ENCODE measurements around the gene POLA1. TPM values are rescaled to one million over a fixed set of nuclear protein-coding genes. Genes with fewer than 3 reads are reported as not detected.

The POLA1 gene
- total and polyA plus RNA-seq, 2 of the 4 experiments (the other 2 are of a cell fraction) = 4.0 to 15.1 TPM

GRCh38 chrX:24828147-24828546 is 134.4 kb downstream of the POLA1 start:
- DNase-seq (no peak), ATAC-seq (ENCODE audit: low read depth) (no peak)
- Histone ChIP-seq H3K14ac (replicated peaks; ENCODE audit: low read depth, low read length) (no peak overlapping the region), H2BK120ac (ENCODE audit: low read depth, low read length) (no peak overlapping the region), H3K4ac (ENCODE audit: low read depth, low read length) (no peak overlapping the region), H3K18ac (ENCODE audit: low read depth, low read length) (no peak overlapping the region), H3K9me1 (ENCODE audit: insufficient read depth, low read length) (no peaks in the 10 kb centered on the region), H2BK15ac (ENCODE audit: low read depth, low read length) (no peak overlapping the region), H2AFZ (replicated peaks; ENCODE audit: low read length, poor library complexity) (no peak overlapping the region), H3K4me3 (ENCODE audit: insufficient read depth, low read depth, low read length) (no peak overlapping the region), H4K20me1 (ENCODE audit: insufficient read depth, low read length) (no peaks in the 10 kb centered on the region), H3K4me1 (ENCODE audit: control insufficient read depth, insufficient read depth, low read length) (no peaks in the 10 kb centered on the region), H2BK20ac (ENCODE audit: low read depth, low read length) (no peak overlapping the region), H3K27me3 (ENCODE audit: control insufficient read depth, insufficient read depth, low read length) (no peaks in the 10 kb centered on the region), H2AK5ac (ENCODE audit: low read depth, low read length) (no peak overlapping the region), H3K9me3 (ENCODE audit: control insufficient read depth, insufficient read depth, low read length) (no peaks in the 10 kb centered on the region), H2BK5ac (ENCODE audit: low read depth, low read length, poor library complexity, severe bottlenecking) (no peak overlapping the region), H4K91ac (ENCODE audit: insufficient read depth, low read depth, low read length) (no peak overlapping the region), H3K23ac (ENCODE audit: low read depth, low read length) (no peak overlapping the region), H4K5ac (ENCODE audit: low read depth, low read length) (no peak overlapping the region), H3K79me1 (ENCODE audit: low read depth in 1 of 2, low read length in 2 of 2) (no peaks in the 10 kb centered on the region), H4K8ac (ENCODE audit: low read depth in 2 of 2, low read length in 2 of 2) (no peak overlapping the region), H3K36me3 (ENCODE audit: control insufficient read depth, insufficient read depth, low read length) (no peaks in the 10 kb centered on the region; the same call in 1 of the 2 replicates), H2AK9ac (replicated peaks; ENCODE audit: low read depth, low read length, poor library complexity) (no peak overlapping the region), H3K9ac (ENCODE audit: low read depth, low read length) (no peak overlapping the region), H3K56ac (ENCODE audit: extremely low read depth, insufficient read depth, low read length) (no peak overlapping the region), H3K4me2 (ENCODE audit: low read depth, low read length) (no peak overlapping the region), H3K27ac (ENCODE audit: insufficient read depth, low read length) (no peak overlapping the region)
- no peak for TF ChIP-seq ELK1 (IDR thresholded peaks at IDR 0.05; ENCODE audit: borderline replicate concordance, low read depth, low read length)
- no peak for TF ChIP-seq CEBPB (IDR thresholded peaks at IDR 0.05; ENCODE audit: low read depth, low read length)
- TF ChIP-seq USF2 (IDR thresholded peaks at IDR 0.05; ENCODE audit: low read depth, low read length) = no peak
- TF ChIP-seq MAZ (IDR thresholded peaks at IDR 0.05; ENCODE audit: borderline replicate concordance, low read depth, low read length) = no peak
- no peak for TF ChIP-seq MAFK (IDR thresholded peaks at IDR 0.05; ENCODE audit: low read depth, low read length)
- TF ChIP-seq RAD21 (IDR thresholded peaks at IDR 0.05; ENCODE audit: low read length) = no peak
- no peak for TF ChIP-seq BHLHE40 (IDR thresholded peaks at IDR 0.05; ENCODE audit: low read depth, low read length)
- no peak for TF ChIP-seq RFX5 (IDR thresholded peaks at IDR 0.05; ENCODE audit: low read depth, low read length)
- no peak for TF ChIP-seq FOS (IDR thresholded peaks at IDR 0.05; ENCODE audit: low read depth, low read length)
- TF ChIP-seq CHD1 (IDR thresholded peaks at IDR 0.05; ENCODE audit: low read depth, low read length) = no peak
- no peak for TF ChIP-seq NFE2L2 (IDR thresholded peaks at IDR 0.05; ENCODE audit: low read depth, low read length)
- TF ChIP-seq MXI1 (IDR thresholded peaks at IDR 0.05; ENCODE audit: borderline replicate concordance, low read depth, low read length) = no peak
- no peak for TF ChIP-seq RCOR1 (IDR thresholded peaks at IDR 0.05; ENCODE audit: insufficient replicate concordance, low read length)
- intact Hi-C loops (cut with micrococcal nuclease) = no loop called here
- no TSS peak for BruUV-seq (replicated peaks)
- no CpG with 5 or more reads among the region's 2 CpGs for WGBS, 2 experiments (ENCODE audit: extremely low coverage in 2 of 2, insufficient read length in 1 of 2)
- POLR2A ChIA-PET (ENCODE audit: unreplicated experiment) = no interaction called here
- in situ Hi-C loops (cut with MboI; ENCODE audit: low sequenced_read_pairs) = no loop called here
- CTCF ChIA-PET = interaction anchor here (3.8 kb wide), 1 partner anchor 11 kb away, joined by 19 read pairs; no protein-coding TSS in a partner anchor
- dilution Hi-C loops (cut with HindIII; ENCODE audit: low sequenced_read_pairs, unreplicated experiment) = no loop called here

All from IMR-90 (cell line).